Thyroid gland (tissue), 4 donors: ENCODE results near the gene ABCA12. TPM values are rescaled to one million over a fixed set of nuclear protein-coding genes. Genes with fewer than 3 reads are reported as not detected.

ENCODE experiments used
- DNase-seq, 2 donors: peaks; one replicate each; pipeline ENCODE4 v3.0.0-alpha.2; 2019
- H3K27ac ChIP-seq, 3 donors: fragments of 200-600 bp; sonication (generic); 1 replicate in 2 of 3; 2 replicates in 1 of 3; pipeline ENCODE4 v1.5.1; 2016 to 2019; ENCODE audit warnings: mild to moderate bottlenecking in 1 of 3, moderate library complexity in 1 of 3
- H3K27me3 ChIP-seq: fragments of 200-600 bp; sonication (generic); one replicate; pipeline ENCODE4 v1.5.1; 2019
- H3K36me3 ChIP-seq, 2 donors: fragments of 200-600 bp; sonication (generic); one replicate each; pipeline ENCODE4 v1.5.1; 2016 to 2019
- H3K4me1 ChIP-seq, 2 donors: fragments of 200-600 bp; sonication (generic); one replicate each; pipeline ENCODE4 v1.5.1; 2017 to 2019
- H3K4me3 ChIP-seq, 3 donors: fragments of 200-600 bp; sonication (generic); replicated peaks in 1 of 3; 1 replicate in 2 of 3; 2 replicates in 1 of 3; pipeline ENCODE4 v1.5.1; 2016; ENCODE audit warnings: mild to moderate bottlenecking in 1 of 3
- H3K9me3 ChIP-seq: fragments of 200-600 bp; sonication (generic); one replicate; pipeline ENCODE4 v1.5.1; 2017
- CTCF ChIP-seq, 6 experiments: fragments of 200-600 bp in 3 of 6; fragments of 450-650 bp in 3 of 6; sonication (generic) in 3 of 6; IDR thresholded peaks; one replicate each; pipeline ENCODE4 v1.5.1; 2016 to 2019; ENCODE audit warnings: antibody characterized with exemption in 6 of 6, mild to moderate bottlenecking in 2 of 6, inconsistent platforms in 1 of 6, moderate library complexity in 1 of 6
- POLR2A ChIP-seq, 2 donors: fragments of 450-650 bp; IDR thresholded peaks; one replicate each; pipeline ENCODE4 v1.6.1; 2017; ENCODE audit warnings: antibody characterized with exemption in 2 of 2, mild to moderate bottlenecking in 2 of 2, moderate library complexity in 1 of 2
- WGBS, 2 donors: methylation state at CpG; one replicate each; pipeline ENCODE4 v1.1.5; 2017; 5-methylcytosine and 5-hydroxymethylcytosine counted together
- intact Hi-C: fragments of 100-400 bp; cut with DNase I; formaldehyde crosslinking; loops from one replicate; pipeline ENCODE4 v1.15.1; 2023
- total RNA-seq, 4 donors: library from RNA; depleted of rRNA; stranded (reverse); fragments of >200 nt; gene quantifications; one replicate each; pipeline ENCODE4 v1.2.3, GENCODE V29; 2016

ABCA12 gene
- total RNA-seq, 4 donors from 2014 or later = not detected

GRCh38 chr2:215000721-215001120 is 137.7 kb downstream of the ABCA12 start:
- no peaks in the 10 kb centered on the region for H3K27me3 ChIP-seq
- H3K36me3 ChIP-seq = no peaks in the 10 kb centered on the region
- WGBS, 2 donors = 75 to 82% methylated on average over 3 of the region's 3 CpGs
- no peak for DNase-seq
- H3K4me3 ChIP-seq = no peak overlapping the region
- TF ChIP-seq CTCF (IDR thresholded peaks at IDR 0.05) (no peak), POLR2A (IDR thresholded peaks at IDR 0.05) (no peak)
- no peaks in the 10 kb centered on the region for H3K9me3 ChIP-seq
- H3K27ac ChIP-seq = no peak overlapping the region
- H3K4me1 ChIP-seq = no peaks in the 10 kb centered on the region
- intact Hi-C loops = no loop called here

- H3K4me1 ChIP-seq = no peaks in the 10 kb centered on the region
- H3K27ac ChIP-seq = no peak overlapping the region
- no peak for DNase-seq
- TF ChIP-seq CTCF (IDR thresholded peaks at IDR 0.05) (no peak), POLR2A (IDR thresholded peaks at IDR 0.05) (no peak)
- no peaks in the 10 kb centered on the region for H3K9me3 ChIP-seq
- no peaks in the 10 kb centered on the region for H3K27me3 ChIP-seq
- intact Hi-C loops = no loop called here
- WGBS, 2 donors = 86 to 92% methylated on average over 4 of the region's 4 CpGs
- no peak overlapping the region for H3K4me3 ChIP-seq
- H3K36me3 ChIP-seq = no peaks in the 10 kb centered on the region
These were observed 142.3 kb downstream of the ABCA12 start for GRCh38 chr2:214995926-214996670.

GRCh38 chr2:214995409-214995808 is 143.0 kb downstream of the ABCA12 start:
- TF ChIP-seq CTCF (IDR thresholded peaks at IDR 0.05) (no peak), POLR2A (IDR thresholded peaks at IDR 0.05) (no peak)
- 68 to 74% methylated on average over 4 of the region's 4 CpGs for WGBS, 2 donors
- DNase-seq = no peak
- no peak overlapping the region for H3K27ac ChIP-seq
- intact Hi-C loops = no loop called here
- no peaks in the 10 kb centered on the region for H3K4me1 ChIP-seq
- H3K4me3 ChIP-seq = no peak overlapping the region
- no peaks in the 10 kb centered on the region for H3K9me3 ChIP-seq
- H3K36me3 ChIP-seq = no peaks in the 10 kb centered on the region
- no peaks in the 10 kb centered on the region for H3K27me3 ChIP-seq

GRCh38 chr2:214992911-214993310 is 145.5 kb downstream of the ABCA12 start:
- H3K4me1 ChIP-seq = no peaks in the 10 kb centered on the region
- 90% methylated on average over 4 of the region's 4 CpGs for WGBS, 2 donors
- intact Hi-C loops = no loop called here
- H3K4me3 ChIP-seq = no peak overlapping the region
- no peak overlapping the region for H3K27ac ChIP-seq
- TF ChIP-seq POLR2A (IDR thresholded peaks at IDR 0.05) = no peak
- TF ChIP-seq CTCF (IDR thresholded peaks at IDR 0.05) = no peak
- no peaks in the 10 kb centered on the region for H3K9me3 ChIP-seq
- DNase-seq = no peak
- H3K36me3 ChIP-seq = no peaks in the 10 kb centered on the region
- H3K27me3 ChIP-seq = no peaks in the 10 kb centered on the region

GRCh38 chr2:214989187-214989586 is 149.2 kb downstream of the ABCA12 start:
- no peaks in the 10 kb centered on the region for H3K9me3 ChIP-seq
- H3K27ac ChIP-seq = no peak overlapping the region
- no peaks in the 10 kb centered on the region for H3K4me1 ChIP-seq
- WGBS, 2 donors = 89 to 94% methylated on average over 3 of the region's 3 CpGs
- no peaks in the 10 kb centered on the region for H3K27me3 ChIP-seq
- no peak overlapping the region for H3K4me3 ChIP-seq
- intact Hi-C loops = no loop called here
- DNase-seq = no peak
- TF ChIP-seq CTCF (IDR thresholded peaks at IDR 0.05) = no peak
- no peak for TF ChIP-seq POLR2A (IDR thresholded peaks at IDR 0.05)
- H3K36me3 ChIP-seq = no peaks in the 10 kb centered on the region
